ELF-1 (cell line): ENCODE measurements around the gene FARP2.
A peak's percentile ranks its signal among the peaks of the same experiment; 100 is the strongest.

Source experiments
- DNase-seq: peaks from one replicate; pipeline ENCODE4 v3.0.0-alpha.2; 2016; ENCODE audit warnings: low read depth, low spot score

Gene FARP2

DNA sequence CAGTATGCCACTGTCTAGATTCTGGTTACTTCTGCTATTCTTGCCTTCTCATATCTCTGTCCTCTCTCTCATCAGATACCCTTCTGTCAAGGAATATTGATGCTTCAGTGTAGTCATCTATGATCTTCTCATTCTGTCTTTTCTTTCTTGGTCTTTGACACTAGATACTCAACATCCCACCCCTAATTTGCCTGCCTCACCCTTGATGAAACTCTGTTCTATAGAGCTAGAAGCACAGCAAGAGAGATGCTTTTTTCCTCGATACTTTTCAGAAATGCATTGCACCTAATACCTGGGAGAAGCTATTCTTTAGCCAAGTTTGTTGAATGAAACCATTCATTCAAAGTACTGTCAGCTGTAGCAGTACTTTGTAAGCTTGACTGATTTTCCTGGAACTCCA is 30.8 kb upstream of the FARP2 start:
- no peak for DNase-seq

DNA sequence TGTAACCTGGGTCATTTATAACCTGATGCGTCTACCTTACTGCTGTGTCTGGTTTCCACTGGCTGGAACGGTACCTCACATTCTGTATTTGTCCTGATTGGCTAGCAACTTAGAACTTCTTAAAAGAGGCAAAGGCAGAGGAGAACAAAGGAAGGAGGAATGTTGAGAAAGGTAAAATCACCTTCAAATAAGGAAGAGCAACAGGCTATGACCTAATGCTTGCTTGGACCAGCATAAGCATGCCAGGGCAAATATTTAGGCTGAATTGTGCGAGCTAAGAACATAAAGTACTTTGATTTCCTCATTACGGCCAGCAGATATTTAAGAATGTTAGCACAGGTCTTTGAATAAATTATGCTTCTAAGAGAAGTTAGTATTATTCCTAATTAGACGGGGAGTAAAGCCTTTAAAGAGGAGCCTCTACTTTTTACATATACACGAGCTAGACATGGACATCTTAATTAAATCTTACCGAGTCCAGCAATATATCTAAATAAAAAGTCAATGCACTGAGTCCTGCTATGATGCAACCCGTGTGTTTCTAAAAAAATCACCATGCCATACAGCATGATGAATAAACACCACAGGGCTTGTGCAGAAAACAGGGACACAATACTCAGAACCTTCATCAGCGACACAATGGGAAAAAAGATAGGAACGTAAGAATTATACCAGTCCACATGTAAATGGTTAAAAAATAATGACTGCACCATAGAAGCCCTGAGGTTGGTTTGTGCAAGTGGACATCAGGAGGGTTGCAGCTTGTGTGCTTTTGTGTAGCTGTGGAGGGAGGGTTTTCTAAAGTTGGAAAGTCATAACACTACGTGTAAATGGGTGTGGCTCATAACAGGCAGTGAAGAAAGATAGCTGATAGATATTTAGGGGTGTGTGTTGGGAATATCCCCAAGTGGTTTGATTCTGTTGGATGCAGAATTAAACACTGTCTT is 26.1 kb upstream of the FARP2 start:
- DNase-seq: no peak

DNA sequence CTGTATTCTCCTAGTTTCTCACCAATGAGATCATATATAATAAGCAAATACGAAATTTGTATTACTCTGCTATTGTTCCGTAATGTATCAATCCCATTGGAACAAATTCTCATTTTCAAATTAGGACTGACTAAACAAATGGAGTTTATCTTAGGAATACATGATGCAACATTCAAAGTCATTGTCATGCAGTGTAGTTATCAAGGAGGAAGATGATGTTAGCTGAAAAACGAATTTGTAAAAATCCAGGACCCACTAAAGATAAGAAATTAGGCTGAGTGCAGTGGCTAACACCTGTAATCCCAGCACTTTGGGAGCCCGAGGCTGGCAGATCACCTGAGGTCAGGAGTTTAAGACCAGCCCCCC is 25.5 kb upstream of the FARP2 start:
- no peak for DNase-seq

DNA sequence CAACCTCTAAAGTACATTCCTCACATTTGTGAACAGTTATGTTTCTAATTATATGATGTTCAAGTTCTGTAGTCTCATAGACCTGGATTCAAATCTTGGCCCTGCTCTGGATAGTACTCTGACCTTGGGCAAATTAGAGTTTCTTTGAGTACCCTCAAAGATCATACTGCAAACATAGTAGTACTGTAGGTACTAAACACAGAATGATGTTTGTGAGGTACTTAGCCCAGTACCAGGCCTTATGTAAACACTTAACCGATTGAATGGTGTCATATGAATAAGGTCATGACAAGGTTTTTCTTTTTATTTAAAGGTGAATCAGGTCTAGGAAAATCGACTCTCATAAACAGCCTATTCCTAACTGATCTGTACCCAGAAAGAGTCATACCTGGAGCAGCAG is 21.3 kb upstream of the FARP2 start:
- no peak for DNase-seq

DNA sequence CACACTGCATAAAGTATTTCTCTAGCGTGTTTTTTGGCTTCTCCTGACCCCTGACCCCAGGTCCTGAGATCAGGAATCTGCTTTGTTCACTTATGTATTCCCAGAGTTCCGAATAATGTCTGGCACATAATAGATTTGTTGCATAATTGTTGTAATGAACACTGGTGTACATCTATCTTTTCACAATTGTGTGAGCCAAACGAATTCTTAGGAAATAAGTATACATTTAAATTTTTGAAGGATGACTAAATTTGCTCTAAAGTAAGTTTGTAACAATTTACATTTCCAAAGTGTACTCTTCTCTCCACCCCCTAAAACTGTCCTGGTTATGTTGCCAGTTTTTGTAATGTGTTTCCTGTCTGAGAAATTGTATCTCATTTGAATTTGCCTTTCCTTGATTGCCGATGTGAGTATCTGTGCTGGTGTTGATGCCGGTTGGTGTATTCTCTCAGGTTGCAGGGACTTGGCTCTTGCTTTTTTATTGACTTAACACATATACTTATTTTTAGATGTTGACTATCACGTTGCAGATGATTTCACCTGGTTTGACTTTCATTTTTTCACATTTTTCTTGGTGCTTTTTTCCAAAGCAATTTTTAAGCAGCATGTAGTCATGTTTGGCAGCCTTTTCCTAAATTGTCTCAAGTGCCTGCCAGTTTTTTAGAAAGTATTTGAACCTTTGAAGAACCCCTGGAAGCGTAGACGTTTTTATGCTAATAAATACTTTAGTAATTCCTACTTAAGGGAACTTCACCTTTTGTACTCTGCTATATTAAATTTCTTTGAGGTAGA is 16.1 kb upstream of the FARP2 start:
- DNase-seq: no peak

DNA sequence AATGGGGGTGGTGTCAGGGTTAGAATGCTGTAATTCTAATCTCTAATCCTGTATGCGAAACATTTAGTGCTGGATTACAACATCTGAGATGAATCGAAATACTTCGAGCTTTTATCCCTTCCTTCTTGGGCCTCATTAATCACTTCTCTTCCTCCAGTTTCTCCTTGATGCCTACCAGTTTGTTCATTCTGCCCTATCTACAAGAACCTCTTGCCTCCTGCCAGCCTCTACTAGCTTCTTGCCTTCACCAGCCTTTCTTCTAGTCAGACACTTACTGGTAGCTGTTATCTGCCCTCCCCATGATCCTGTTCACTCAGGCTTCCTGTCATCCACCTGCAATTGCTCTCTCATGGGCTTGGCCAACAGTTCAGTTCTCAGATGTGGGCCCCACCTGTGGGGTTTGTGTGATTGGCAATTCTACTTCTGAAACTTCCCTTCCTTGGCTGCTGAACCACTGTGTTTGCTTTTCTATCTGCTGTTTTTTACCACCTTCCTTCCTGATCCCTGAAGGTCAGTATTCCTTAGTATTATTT is 15.4 kb upstream of the FARP2 start:
- DNase-seq: no peak

DNA sequence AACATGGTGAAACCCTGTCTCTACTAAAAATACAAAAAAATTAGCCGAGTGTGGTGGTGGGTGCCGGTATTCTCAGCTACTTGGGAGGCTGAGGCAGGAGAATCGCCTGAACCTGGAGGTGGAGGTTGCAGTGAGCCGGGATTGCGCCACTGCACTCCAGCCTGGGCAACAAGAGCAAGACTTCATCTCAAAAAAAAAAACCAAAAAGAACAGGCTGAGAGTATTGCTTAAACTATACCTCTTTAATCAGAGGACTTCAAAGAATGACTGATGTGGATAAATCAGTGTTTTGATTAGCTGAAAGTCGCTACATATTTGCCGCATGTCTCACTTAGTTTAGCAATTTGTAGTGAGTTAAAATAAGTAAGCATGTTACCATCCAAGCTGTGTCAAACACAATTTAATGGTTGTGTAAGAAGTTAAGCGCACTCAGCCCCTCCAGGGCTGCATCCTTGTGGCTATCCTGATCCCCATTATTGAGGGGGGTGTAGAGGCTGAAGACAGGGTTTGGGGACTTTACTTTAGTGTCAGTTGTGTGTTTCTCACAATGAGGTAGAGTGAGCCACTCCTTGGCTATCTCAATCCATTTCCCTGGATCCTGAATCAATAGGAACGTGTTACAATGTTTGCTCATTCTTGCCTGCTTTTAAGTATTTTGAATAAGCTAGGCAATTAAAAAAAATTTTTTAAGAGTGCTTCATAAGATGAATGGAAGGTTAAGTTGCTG is 11.0 kb upstream of the FARP2 start:
- no peak for DNase-seq

DNA sequence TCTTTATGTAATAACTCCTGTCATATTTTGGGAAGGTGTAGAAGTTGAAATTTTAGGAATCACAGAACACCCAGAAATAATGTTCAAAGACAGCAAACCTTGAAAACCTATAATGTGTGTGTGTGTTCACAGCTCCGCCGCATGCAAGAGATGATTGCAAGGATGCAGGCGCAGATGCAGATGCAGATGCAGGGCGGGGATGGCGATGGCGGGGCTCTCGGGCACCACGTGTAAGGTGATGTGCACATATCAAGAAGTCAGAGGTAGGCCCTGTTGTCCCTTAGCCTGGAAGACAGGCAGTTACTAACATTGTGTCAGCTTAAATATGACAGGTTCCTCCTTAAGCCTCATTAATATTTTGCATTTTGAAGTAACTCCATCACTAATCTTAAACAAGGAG is 6.1 kb upstream of the FARP2 start:
- DNase-seq: no peak

DNA sequence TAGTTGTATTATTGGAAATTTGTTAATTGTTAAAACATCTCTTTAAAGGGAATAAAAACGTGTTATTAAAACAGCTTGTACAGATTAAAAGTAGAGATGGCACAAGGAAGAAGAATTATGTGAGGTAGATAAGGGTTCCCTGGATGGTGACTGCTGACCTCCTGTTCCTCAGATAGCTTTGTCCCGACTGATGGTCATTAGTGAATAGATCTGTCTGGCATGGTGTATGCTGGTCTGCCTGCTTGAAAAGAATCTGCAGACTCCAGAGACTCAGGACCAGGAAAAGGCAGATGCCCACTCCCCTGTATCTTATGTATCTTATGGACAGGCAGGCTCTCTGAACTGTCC is 5.6 kb upstream of the FARP2 start:
- no peak for DNase-seq

DNA sequence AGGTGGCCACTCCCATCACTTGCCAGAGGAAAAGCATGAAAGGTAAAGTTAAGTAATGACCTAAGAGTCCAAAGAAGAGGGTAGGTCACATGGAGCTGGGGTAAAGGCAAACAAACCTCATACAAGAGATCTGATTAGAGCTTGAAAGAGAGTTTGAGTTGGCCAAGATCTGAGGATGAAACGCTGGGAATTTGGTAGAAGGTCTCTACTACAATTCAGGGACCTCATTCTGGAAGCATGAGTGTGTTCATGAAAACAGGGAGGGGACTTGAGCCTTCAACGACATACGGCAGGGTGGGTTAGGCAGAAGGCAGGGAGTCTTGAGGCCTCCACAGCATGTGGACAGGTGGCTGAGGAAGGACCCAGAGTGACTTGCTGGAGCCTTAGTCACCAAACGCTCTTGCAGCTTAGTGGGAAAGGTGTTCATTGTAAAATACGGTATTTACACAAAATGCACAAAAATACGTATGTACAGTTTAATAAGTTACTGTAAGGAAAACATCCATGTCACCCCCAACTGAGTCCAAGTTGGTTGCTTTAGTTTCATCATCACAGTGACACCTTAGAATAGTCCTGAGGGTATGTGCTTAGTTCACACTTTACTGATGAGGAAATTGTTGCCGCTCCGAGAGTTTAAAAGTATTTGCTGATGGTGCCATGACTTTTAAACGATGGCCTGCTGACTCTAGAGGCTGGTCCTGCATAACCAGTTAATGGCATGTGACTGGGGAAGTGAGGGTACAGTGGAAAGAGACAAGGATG is 5.0 kb upstream of the FARP2 start:
- DNase-seq: no peak

DNA sequence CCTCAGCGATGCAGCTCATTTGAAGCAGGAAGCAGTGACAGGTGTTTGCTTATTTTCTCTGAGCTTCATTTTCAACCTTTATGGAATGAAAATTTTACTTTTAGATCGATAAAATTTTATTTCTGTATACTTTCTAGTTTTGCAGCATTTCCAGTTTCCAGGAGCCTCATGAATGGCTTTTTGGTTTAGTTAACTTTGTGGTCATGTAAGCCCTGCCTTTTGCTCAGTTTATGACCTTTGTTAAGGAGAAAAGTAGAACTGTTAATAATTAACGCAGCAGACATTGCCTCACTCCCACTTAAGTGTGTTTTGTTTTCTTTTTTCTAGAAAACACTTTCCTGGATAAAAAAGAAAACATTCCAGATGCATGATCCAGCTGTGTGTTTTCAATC is 4.4 kb upstream of the FARP2 start:
- no peak for DNase-seq

DNA sequence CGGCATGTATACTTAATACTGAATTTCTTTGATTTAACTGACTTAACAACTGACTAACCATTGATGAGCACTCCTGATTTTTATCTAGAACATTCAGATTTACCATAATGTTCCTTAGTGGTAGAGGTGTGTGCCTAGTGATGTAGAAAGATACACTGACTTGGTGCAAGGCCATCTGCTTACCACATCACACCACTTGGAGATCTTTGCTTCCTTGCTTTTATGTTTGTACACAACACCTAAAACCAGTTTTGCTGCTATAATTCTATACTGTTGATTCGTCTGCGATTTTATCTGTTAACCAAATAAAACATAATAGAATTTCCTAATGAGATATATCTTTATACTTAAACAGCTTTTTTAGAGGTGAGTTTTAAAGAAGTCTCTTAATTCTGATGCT is 3.9 kb upstream of the FARP2 start:
- DNase-seq: no peak

DNA sequence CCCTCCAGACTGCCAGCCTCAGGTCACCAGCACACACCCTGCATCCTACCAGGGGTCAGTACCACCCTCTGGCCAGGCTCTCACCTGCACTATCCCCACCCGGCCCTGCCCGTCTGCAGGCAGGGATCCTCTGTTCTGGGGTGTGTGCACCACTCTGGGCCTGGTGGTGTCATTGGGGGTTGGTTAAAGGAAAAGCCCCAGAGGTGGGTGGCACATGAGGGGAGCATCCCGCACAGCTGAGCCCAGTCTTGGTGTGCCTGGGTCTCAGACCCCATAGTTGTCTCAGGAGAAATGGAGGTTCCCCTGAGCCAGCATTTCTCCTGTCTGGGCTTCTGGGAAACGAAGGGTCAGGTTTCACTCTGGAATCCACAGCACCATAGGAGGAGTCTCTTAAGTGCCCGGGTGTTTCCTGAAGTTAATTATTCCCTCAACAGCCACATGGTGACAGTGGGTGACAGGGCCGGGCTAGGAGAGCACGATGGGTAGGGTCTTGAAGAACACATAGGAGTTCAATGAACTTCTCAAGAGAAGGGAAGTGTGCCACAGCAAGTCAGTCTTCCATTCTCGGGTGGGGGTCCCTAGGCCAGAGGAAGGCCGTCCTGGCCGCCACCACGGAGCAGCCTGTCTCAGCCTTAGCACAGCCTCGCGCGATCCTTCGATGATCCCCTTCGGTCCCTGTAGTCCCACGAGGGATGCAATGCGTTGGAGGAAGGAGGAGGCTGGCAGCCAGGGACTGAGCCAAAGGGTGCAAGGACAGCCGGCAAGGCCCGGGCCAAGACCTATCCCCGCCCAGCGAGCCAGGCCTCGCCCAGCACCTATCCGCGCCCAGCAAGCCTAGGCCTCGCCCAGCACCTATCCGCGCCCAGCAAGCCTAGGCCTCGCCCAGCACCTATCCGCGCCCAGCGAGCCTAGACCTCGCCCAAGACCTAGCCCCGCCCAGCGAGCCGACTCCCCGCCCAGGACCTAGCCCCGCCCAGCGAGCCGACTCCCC is 1.1 kb upstream of the FARP2 start:
- DNase-seq: peak; percentile 84

DNA sequence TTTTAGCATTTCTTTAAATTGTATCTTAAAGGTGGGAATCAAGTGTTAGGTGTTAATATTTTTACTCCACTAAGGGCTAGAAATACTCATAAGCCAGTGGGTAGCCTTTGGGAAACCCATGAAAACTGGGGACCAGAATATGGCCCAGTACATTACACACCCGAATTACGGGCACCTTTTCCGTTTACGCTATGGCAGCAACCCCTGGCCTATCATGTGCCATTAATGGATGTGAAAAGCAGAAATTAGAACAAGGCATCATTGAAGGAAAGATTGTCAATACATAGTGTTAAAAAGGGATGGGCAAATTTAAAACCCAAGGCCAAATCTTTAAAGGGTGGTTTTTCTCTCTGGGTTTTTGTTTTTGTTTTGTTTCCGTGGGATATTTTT is 781 bp downstream of the FARP2 start:
- DNase-seq: no peak

DNA sequence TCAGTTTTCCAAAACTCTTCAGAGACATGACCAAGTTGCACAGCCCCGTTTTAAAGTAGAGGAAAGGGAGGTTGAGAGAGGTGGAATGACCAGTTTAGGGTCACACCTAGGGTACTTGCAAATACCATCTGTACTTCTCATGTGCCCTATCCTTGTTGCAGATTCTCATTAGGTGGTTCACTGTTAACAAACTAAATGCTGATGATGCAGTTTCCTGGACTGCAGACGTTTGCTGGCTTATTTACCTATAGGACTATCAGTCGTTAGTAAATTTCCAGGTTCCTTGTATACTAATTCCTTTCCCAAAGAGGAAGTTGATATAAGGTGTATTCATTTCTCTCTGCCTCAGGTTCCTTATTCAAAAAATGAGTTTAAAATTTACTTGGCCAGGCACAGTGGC is 1.4 kb downstream of the FARP2 start:
- no peak for DNase-seq

DNA sequence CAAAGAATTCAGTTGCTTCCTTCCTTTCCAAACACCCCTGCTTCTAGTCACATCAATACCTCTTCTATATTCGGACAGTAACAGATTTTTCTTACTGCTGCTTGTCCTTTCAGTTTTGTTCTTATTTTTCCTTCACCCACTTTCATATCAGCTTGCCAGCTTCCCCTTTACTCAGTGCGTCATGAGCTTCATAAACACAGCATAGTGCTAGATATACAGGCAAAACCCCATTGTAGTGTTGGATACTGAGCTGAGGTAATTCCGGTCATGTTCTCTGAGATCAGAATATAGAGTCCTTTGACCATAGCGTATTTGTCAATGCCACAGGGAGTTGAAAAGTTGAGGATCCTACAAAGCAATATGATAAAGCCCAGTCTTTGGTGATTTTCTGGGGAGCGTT is 2.4 kb downstream of the FARP2 start:
- DNase-seq: no peak

DNA sequence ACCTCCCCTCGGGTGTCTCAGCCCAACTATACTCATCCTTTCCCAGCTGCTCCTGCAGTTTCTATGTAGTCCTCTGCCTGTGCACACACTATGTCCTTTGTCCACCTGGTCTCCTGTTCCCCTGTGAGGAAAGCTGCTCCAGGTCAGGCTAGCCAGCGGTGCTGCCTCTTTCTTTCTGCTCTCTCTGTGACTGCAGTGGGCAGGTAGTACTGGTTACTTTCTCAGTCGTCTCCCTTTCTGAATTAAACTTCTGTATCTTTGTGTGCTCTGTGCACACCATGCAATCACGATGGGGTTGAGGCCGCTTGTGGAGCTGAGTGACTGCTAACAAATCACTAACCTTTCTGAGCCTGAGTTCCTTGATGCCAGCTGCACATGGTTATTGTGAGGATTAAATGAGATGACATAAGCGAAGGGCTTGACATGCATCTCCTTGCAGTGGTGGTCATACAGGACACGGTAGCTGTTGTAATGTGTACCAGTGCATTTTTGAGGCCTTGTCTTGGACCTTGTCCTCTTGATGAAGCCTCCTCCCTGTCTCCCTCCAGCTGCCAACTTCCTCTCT is 3.5 kb downstream of the FARP2 start:
- DNase-seq: peak; percentile 23

DNA sequence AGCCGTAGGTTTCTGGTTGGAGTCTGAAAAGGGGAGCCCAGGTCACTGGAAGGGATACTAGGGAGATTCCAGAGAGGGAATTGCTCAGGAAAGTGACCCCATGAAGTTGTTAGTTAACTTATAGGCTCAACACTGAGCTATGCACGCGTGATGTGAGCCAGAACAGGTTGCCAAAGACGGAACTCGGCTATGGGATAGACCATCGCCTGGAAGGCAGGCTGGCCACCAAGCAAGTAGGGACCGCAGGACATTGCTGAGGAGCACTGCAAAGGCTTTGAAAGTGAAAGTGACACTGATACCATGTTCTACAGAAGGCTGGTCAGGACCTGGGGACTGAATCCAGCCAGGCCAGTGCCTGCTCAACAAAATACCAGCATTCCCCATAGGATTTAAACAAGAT is 7.3 kb downstream of the FARP2 start:
- DNase-seq: no peak

DNA sequence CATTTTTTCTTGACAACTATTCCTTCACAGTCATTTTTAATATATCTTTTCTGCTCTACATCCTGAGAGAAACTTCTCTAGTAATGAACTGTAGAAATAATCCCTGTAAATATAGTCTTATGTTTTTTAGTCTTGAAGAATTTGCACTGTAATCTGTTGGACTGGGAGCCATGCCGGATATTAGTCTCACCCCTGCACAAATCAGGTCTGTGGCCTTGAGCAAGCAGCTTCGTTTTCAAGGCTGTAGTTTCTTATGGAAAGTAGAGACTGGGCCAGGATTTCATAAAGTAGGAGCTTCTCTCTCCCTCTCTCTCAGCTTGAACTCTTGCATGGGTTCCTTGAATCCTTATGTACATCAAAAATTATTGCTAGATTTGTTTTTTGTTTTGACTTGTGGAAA is 8.7 kb downstream of the FARP2 start:
- no peak for DNase-seq

DNA sequence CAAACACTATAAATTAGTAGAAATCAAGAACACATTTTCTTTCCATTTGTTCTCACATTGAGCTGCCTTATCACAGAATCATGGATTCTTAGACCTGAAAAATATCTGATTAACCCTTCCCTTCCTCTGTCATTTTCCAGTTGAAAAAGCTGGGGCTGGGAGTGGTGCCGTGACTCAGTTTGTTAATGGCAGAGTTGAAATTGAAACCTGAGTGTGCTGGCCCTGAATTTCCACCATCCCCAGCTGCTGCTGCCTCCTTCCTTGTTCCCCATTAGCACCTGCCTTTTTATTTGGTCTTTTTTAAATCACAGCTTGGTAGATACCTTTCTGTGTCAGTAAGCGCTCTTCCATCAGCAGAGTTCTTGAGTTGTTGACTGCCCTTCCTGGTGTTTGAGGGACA is 10.6 kb downstream of the FARP2 start:
- DNase-seq: no peak
